Measurements from ENCODE around the gene HNRNPH1.
"Not testable (repeated sequence)": the region's sequence is repeated elsewhere in the genome, so short reads cannot be mapped to it uniquely, and the experiment has no call there.

Gene HNRNPH1, protein sequence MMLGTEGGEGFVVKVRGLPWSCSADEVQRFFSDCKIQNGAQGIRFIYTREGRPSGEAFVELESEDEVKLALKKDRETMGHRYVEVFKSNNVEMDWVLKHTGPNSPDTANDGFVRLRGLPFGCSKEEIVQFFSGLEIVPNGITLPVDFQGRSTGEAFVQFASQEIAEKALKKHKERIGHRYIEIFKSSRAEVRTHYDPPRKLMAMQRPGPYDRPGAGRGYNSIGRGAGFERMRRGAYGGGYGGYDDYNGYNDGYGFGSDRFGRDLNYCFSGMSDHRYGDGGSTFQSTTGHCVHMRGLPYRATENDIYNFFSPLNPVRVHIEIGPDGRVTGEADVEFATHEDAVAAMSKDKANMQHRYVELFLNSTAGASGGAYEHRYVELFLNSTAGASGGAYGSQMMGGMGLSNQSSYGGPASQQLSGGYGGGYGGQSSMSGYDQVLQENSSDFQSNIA

DNA sequence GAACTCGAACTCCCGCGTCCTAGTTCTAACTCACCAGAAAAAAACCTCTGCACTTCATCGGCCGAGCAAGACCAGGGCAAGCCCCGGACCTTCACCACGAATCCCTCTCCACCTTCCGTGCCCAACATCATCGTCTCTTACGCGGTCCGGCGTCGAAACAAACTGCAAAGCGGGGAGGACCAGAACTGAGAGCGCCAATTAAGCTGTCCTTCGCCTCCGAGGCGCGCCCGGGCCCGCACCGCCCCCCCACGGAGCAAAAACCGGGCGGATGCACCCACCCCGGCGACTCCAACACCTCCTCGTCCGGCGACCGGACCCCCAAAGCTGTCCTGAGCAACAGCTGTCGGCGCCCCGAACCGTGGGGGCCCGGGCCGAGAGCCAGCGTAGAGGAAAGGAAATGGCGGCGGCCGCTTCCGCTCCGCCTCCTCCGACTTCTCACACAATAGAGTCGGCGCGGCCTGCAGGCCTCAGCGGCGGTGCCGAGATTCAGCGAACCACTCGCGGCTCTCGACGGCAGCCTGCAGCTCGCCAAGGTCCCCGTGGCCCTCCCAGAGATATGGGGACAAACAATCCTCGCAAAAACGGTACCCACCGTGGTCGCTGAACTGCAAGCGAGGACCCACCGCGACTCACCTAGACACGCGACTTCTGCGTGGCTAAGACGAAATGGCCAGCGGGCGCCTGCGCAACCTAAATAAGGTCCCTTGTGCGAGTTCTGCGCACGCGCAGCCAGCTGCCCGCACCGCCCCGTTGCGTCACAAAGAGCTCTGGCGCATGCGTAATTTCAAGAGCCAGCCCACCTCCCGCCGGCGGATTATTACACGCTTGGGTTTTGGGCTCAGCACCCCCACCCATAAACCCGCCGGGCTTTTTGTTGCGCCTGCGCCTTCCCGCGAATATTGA, at the start of gene HNRNPH1:
HNRNPH1 (minus strand) TSS at position 669 of the 903 bp plus-strand sequence; CDS start at position 131, 538 bp downstream.
- peak; percentile 99 for DNase-seq

GRCh38 chr5:179668391-179668790, 44.9 kb upstream of the HNRNPH1 start:
- DNase-seq = peak; percentile 56

DNA sequence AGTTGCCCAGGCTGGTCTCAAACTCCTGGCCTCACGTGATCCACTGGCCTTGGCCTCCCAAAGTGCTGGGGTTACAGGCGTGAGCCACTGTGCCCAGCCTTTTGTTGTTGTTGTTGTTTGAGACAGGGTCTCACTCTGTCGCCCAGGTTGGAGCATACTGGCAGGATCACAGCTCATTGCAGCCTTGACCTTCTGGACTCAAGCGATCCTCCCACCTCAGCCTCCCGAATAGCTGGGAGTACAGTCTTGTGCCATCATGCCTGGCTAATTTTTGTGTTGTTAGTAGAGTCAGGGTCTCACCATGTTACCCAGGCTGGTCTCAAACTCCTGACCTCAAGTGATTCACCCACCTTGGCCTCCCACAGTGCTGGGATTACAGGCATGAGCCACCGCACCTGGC, 38.2 kb upstream of the HNRNPH1 start:
- not testable (repeated sequence) for DNase-seq

- DNase-seq = not testable (repeated sequence)
Measured at GRCh38 chr5:179658179-179658856, 34.8 kb upstream of the HNRNPH1 start.

DNA sequence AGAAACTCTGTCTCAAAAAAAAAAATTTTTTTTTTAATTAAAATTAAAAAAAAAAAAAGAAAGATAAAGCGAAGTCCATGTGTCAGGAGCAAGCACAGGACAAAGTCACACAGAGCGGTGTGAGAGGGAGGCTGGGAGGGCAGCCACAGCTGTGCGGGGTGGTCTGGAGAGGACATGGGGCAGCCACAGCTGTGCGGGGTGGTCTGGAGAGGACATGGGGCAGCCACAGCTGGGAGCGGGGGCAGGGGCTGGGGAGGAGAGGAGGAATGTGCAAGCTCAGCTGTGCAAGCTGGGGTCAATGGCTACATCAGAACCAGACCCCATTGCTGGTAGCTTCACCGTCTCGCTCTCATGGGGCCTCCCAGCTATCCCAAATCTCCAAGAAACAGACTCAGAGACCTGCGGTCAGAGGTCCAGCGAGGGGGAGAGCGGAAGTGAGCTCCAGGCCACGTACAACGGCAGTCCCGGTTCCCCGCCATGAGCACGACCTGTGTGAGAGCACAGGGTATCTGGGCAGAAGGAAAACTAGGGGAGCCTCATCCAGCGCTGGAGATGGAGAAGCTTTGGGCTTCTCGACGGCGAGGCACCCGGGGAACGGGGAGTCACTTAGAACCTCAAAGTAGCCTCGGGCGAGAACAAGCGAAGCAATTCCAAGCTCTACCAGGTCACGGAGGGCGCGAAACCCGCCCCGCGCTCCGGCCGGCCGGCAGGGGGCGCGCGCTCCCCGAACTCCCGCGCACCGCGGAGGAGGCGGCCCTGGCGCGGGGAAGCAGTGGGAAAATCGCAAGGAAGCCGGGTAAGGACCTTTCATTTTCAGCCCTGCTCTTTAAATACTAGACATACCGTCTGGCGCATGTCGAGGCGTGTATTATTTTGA, 34.1 kb upstream of the HNRNPH1 start:
- not testable (repeated sequence) for DNase-seq

- DNase-seq = not testable (repeated sequence)
Measured at GRCh38 chr5:179653135-179653534, 29.7 kb upstream of the HNRNPH1 start.

DNA sequence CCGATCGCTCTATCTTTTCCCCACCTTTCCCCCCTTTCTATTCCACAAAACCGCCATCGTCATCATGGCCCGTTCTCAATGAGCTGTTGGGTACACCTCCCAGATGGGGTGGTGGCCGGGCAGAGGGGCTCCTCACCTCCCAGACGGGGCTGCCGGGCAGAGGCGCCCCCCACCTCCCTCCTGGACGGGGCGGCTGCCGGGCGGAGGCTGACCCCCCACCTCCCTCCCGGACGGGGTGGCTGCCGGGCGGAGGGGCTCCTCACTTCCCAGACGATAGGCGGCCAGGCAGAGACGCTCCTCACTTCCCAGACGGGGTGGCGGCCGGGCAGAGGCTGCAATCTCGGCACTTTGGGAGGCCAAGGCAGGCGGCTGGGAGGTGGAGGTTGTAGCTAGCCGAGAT, 26.8 kb upstream of the HNRNPH1 start:
- DNase-seq = not testable (repeated sequence)

- DNase-seq = not testable (repeated sequence)
Measured at GRCh38 chr5:179649166-179649703, 25.8 kb upstream of the HNRNPH1 start.

DNA sequence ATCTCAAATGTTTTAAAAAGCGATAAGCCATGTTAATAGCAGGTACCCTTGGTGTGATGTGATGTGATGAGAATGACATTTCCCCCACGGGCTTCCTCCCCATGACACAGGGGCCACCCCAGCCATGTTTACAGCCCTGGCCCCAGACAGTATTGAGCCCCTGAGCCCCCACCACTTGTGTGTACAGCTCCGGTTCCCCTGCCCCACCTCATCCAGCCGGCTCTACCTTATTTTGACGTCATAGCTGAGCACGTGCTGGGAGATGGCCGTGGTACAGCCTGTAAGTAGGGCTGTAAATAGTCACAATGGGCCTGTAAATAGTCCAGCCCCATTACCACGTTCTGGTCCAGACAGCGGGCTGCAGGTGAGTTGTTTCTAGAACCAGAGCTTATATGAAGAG, 24.9 kb upstream of the HNRNPH1 start:
- DNase-seq = no peak

- not testable (repeated sequence) for DNase-seq
Measured at GRCh38 chr5:179644766-179645165, 21.3 kb upstream of the HNRNPH1 start.

- not testable (repeated sequence) for DNase-seq
Measured at GRCh38 chr5:179643141-179643920, 19.9 kb upstream of the HNRNPH1 start.

GRCh38 chr5:179642626-179643025, 19.2 kb upstream of the HNRNPH1 start:
- not testable (repeated sequence) for DNase-seq

DNA sequence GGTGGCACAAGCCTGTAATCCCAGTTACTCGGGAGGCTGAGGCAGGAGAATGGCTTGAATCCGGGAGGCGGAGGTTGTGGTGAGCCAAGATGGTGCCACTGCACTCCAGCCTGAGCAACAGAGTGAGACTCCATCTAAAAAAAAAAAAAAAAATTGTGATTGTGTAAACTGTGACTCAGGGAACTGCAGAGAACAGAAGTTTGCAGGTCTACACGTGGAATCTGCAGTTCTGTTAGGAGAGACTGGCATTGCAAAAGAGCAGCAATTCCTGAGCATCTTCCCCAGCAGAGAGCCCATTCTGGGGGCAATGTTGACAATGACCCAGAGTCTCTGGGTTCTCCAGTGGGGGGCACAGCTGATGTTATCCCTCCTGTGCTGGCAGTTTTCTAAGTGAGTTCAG, 18.3 kb upstream of the HNRNPH1 start:
- DNase-seq = not testable (repeated sequence)

GRCh38 chr5:179639296-179639695, 15.8 kb upstream of the HNRNPH1 start:
- DNase-seq = not testable (repeated sequence)

- not testable (repeated sequence) for DNase-seq
Measured at GRCh38 chr5:179634370-179635172, 11.1 kb upstream of the HNRNPH1 start.

- not testable (repeated sequence) for DNase-seq
Measured at GRCh38 chr5:179633501-179634369, 10.3 kb upstream of the HNRNPH1 start.

DNA sequence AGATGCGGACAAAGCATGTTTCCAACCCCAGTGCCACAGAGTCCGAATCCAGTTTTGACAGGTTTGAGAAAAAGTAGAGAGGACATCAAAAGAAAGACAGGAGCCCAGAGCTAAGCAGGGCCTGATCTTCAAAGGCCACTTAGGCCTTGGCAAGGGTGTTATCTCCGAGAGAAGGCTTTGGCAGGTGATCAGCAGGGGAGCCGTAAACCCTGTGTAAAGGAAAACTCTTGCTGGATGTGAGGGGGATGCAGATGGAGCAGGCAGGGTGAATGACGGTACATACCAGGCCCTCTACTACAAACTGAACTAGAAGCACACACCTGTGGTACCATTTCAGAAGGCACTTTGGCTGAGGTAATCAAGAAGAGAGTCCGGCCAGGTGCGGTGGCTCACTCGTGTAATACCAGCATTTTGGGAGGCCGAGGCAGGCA, 1.4 kb upstream of the HNRNPH1 start:
- no peak for DNase-seq

DNA sequence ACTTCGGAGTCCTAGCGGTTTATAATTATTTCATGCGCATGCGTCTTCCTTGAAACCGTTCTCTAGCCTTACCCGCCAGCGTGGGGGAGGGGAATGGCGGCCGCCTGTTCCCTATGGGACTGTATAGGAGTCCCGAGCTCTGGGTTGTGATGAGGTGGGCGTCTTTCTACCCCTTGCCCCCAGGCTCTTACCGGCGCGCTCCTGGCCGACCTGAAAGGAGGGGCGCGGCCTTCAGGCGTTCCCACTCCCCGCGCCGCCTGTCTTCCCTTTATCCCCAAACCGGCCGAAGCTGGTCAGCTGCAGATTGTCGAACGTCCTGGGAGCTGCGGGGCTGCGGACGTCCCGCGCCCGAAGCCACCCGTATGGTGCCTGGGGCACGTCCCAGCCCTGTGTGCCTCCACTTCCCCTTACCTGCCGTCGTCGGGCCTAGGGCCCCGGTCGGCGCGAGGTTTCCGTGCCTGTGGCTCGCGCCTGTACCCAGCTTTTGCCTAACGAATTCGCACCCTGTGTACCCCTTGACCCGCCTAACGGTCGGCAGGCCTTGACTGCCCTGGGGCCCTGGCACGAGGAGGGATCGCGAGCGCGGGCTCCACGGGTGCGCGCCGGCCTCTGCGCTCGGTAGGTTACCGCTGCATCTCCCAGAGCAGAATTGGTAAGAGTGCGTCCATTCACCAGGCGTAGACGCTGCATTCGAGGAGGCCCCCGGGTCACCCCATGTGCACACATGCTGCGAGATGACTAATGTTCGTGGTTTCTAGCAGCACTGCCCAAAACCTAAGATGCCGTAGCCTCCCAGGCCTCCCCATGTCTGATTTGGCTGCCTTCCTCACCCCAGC, 653 bp upstream of the HNRNPH1 start:
- peak; percentile 52 for DNase-seq
